CD4-positive, alpha-beta memory T cell (primary cell): Measurements from ENCODE around the gene RASGRP3. TPM values are rescaled to one million over a fixed set of nuclear protein-coding genes. Genes with fewer than 3 reads are reported as not detected.

Experiments
- CTCF ChIA-PET: fragments of 350-600 bp; sonication (Branson Sonifier 250); formaldehyde crosslinking; loops from one replicate; lab custom pipeline; 2021; ENCODE audit warnings: inconsistent platforms; ENCODE audit not compliant: partially characterized antibody; lab: Charles Lee
- POLR2A ChIA-PET: fragments of 350-600 bp; sonication (Branson Sonifier 250); formaldehyde crosslinking; loops from one replicate; lab custom pipeline; 2021; ENCODE audit not compliant: partially characterized antibody; lab: Charles Lee
- DNase-seq, 5 donors: peaks; one replicate each; pipeline versions ENCODE4 v3.0.0 to v3.0.0-alpha.2; 2020 to 2022; ENCODE audit warnings: mixed read lengths in 1 of 5
- H3K27ac ChIP-seq: one replicate; pipeline ENCODE4 v1.7.0; 2013; ENCODE audit warnings: low read depth, low read length
- H3K27me3 ChIP-seq: 2 replicates; pipeline ENCODE4 v1.7.0; 2013; ENCODE audit warnings: mild to moderate bottlenecking, low read length, moderate library complexity; ENCODE audit not compliant: insufficient read depth
- H3K36me3 ChIP-seq: 2 replicates; pipeline ENCODE4 v1.7.0; 2013; ENCODE audit warnings: mild to moderate bottlenecking, low read length, moderate library complexity; ENCODE audit not compliant: insufficient read depth
- H3K4me1 ChIP-seq: 2 replicates; pipeline ENCODE4 v1.7.0; 2013; ENCODE audit warnings: mild to moderate bottlenecking, low read length, moderate library complexity; ENCODE audit not compliant: insufficient read depth
- H3K4me3 ChIP-seq, 2 donors: one replicate each; pipeline ENCODE4 v1.7.0; 2013; ENCODE audit warnings: low read length in 2 of 2, mild to moderate bottlenecking in 1 of 2
- H3K9me3 ChIP-seq, 2 donors: one replicate each; pipeline ENCODE4 v1.7.0; 2013; ENCODE audit warnings: low read length in 2 of 2, control low read depth in 1 of 2; ENCODE audit not compliant: control insufficient read depth in 1 of 2
- H3K27ac Mint-ChIP-seq, 7 donors: one replicate each; pipeline ENCODE4 v1.8.0; 2020 to 2021; ENCODE audit warnings: mixed read lengths in 7 of 7, mild to moderate bottlenecking in 6 of 7, inconsistent platforms in 3 of 7, moderate library complexity in 3 of 7
- H3K27me3 Mint-ChIP-seq, 2 donors: one replicate each; pipeline ENCODE4 v1.8.0; 2020 to 2021; ENCODE audit warnings: mixed read lengths in 2 of 2
- H3K36me3 Mint-ChIP-seq, 2 donors: one replicate each; pipeline ENCODE4 v1.8.0; 2020 to 2021; ENCODE audit warnings: mixed read lengths in 2 of 2, inconsistent platforms in 1 of 2, mild to moderate bottlenecking in 1 of 2
- H3K4me1 Mint-ChIP-seq, 4 donors: one replicate each; pipeline ENCODE4 v1.8.0; 2020 to 2021; ENCODE audit warnings: mixed read lengths in 4 of 4, mild to moderate bottlenecking in 1 of 4
- H3K4me3 Mint-ChIP-seq, 8 donors: one replicate each; pipeline ENCODE4 v1.8.0; 2020 to 2021; ENCODE audit warnings: mixed read lengths in 8 of 8, mild to moderate bottlenecking in 7 of 8, moderate library complexity in 6 of 8, inconsistent platforms in 3 of 8
- H3K9me3 Mint-ChIP-seq, 8 donors: one replicate each; pipeline ENCODE4 v1.8.0; 2020 to 2021; ENCODE audit warnings: mixed read lengths in 8 of 8, mild to moderate bottlenecking in 5 of 8, inconsistent platforms in 3 of 8, moderate library complexity in 1 of 8
- intact Hi-C: fragments of 100-400 bp; cut with micrococcal nuclease; formaldehyde crosslinking; loops from one replicate; pipeline ENCODE4 v1.15.1; 2023
- polyA plus RNA-seq, 2 donors: library from polyadenylated mRNA; unstranded; fragments of 300-500 nt; fragmentation: Illumina TruSeq; gene quantifications; one replicate each; pipeline ENCODE4 v1.2.3, GENCODE V29; 2021
- total RNA-seq, 2 experiments: library from RNA; stranded (reverse); gene quantifications; one replicate each; pipeline ENCODE4 v1.2.3, GENCODE V29; 2021

RASGRP3 gene
- total and polyA plus RNA-seq, 4 experiments from 2014 or later, result 2.2 to 3.9 (median 3.2) TPM

DNA sequence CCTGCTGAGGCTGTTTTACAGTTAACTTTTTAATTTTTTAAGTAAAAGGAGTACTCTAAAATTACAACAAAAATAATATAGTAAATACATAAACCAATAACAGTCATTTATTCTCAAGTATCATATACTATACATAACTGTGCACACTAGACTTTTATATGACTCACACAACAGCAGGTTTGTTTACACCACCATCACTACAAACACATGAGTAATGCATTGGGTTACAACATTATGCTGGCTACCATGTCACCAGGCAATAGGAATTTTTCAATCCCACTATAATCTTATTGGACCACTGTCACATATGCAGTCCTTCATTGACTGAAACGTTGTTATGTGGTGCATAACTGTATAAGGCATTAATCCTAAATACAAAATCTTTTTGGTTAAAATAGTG, 42.5 kb downstream of the RASGRP3 start:
- no peak overlapping the region for H3K4me3 Mint-ChIP-seq
- H3K27ac Mint-ChIP-seq, result no peak overlapping the region
- H3K4me1 Mint-ChIP-seq, result no peaks in the 10 kb centered on the region
- intact Hi-C loops, result no loop called here
- ChIA-PET CTCF (no interaction called here), POLR2A (no interaction called here)
- no peaks in the 10 kb centered on the region for H3K9me3 Mint-ChIP-seq
- Histone ChIP-seq H3K4me3 (no peak overlapping the region), H3K36me3 (no peaks in the 10 kb centered on the region), H3K27ac (no peak overlapping the region), H3K9me3 (no peaks in the 10 kb centered on the region), H3K27me3 (no peaks in the 10 kb centered on the region), H3K4me1 (no peaks in the 10 kb centered on the region)
- H3K36me3 Mint-ChIP-seq, result peaks cover 6 to 25% of the 10 kb centered on the region in 2 donors
- H3K27me3 Mint-ChIP-seq, result no peaks in the 10 kb centered on the region
- DNase-seq, result no peak

DNA sequence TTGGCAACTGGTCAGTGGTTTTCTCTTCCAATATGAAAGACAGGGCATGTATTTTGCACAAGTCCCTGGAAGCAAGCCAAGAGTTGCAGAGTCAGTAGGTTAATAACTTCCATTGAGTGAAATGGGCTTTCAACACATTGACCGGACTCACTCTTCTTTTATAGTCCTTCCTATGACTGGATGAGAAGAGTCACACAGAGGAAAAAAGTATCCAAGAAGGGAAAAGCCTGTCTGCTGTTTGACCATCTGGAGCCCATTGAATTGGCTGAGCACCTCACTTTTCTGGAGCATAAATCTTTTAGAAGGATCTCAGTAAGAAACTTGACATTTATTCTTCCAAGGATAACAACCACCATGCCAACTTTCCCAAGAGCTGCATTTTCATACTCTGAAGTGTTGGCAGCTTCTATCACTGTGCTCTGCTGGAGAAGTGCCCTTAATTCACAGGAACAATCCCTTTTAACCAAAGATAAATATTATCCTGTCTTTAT, 45.4 kb downstream of the RASGRP3 start:
- Mint-ChIP-seq H3K9me3 (no peaks in the 10 kb centered on the region), H3K27me3 (no peaks in the 10 kb centered on the region), H3K36me3 (peaks cover 0 to 17% of the 10 kb centered on the region in 2 donors), H3K4me3 (no peak overlapping the region), H3K27ac (no peak overlapping the region), H3K4me1 (peaks cover 0 to 1% (median 0%) of the 10 kb centered on the region in 4 donors)
- POLR2A ChIA-PET, result no interaction called here
- intact Hi-C loops, result no loop called here
- DNase-seq, result no peak
- H3K36me3 ChIP-seq, result no peaks in the 10 kb centered on the region
- CTCF ChIA-PET, result no interaction called here
- no peaks in the 10 kb centered on the region for H3K4me1 ChIP-seq
- no peaks in the 10 kb centered on the region for H3K27me3 ChIP-seq
- no peak overlapping the region for H3K4me3 ChIP-seq
- no peaks in the 10 kb centered on the region for H3K9me3 ChIP-seq
- no peak overlapping the region for H3K27ac ChIP-seq

DNA sequence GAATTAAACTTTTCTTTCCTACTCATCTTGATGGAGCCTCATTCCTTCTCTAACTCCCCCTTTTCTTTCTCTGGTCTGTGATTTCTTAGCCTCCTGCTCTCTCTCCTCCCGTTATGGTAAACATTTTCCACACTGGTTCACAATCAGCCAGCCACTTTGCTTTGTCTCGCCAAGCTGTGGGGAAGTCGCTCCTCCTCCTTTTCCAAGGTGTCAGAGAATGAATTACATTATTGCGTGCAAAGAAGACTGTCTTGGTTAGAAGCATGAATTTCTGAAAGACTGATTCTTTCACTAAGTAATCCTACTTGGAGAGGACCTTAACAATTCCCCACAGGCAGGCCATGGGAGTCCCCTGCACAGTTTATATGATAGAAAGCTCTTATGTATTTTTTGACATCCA, 46.1 kb downstream of the RASGRP3 start:
- H3K4me3 ChIP-seq, result no peak overlapping the region
- Mint-ChIP-seq H3K4me1 (peaks cover 0 to 1% (median 0%) of the 10 kb centered on the region in 4 donors), H3K27ac (no peak overlapping the region), H3K9me3 (no peaks in the 10 kb centered on the region), H3K4me3 (no peak overlapping the region), H3K27me3 (no peaks in the 10 kb centered on the region), H3K36me3 (peaks cover 0 to 19% of the 10 kb centered on the region in 2 donors)
- ChIA-PET CTCF (no interaction called here), POLR2A (no interaction called here)
- H3K9me3 ChIP-seq, result no peaks in the 10 kb centered on the region
- H3K36me3 ChIP-seq, result no peaks in the 10 kb centered on the region
- DNase-seq, result no peak
- H3K27ac ChIP-seq, result no peak overlapping the region
- intact Hi-C loops, result no loop called here
- no peaks in the 10 kb centered on the region for H3K4me1 ChIP-seq
- no peaks in the 10 kb centered on the region for H3K27me3 ChIP-seq

DNA sequence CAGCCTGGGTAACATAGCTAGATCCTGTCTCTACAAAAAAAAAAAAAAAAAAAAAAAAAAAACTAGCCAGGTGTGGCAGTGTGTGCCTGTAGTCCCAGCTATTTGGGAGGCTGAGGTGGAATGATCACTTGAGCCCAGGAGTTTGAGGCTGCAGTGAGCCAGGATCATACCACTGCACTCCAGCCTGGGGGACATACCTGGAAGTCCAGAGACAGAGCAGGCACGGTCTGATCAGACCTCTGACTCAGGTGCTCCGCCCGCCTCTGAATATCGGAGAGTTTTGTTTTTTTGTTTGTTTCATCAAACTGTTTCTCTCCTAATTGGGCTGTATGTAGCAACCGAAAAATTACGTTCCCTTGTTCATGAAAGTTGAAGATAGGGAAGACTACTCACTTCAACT, 49.2 kb downstream of the RASGRP3 start:
- intact Hi-C loops, result no loop called here
- no peak overlapping the region for H3K4me3 ChIP-seq
- no peaks in the 10 kb centered on the region for H3K27me3 Mint-ChIP-seq
- no peaks in the 10 kb centered on the region for H3K36me3 ChIP-seq
- ChIA-PET CTCF (no interaction called here), POLR2A (no interaction called here)
- H3K27me3 ChIP-seq, result no peaks in the 10 kb centered on the region
- H3K27ac Mint-ChIP-seq, result no peak overlapping the region
- no peaks in the 10 kb centered on the region for H3K9me3 ChIP-seq
- H3K9me3 Mint-ChIP-seq, result no peaks in the 10 kb centered on the region
- H3K36me3 Mint-ChIP-seq, result peaks cover 5 to 30% of the 10 kb centered on the region in 2 donors
- no peak overlapping the region for H3K27ac ChIP-seq
- no peak for DNase-seq
- peaks cover 0 to 1% (median 0%) of the 10 kb centered on the region in 4 donors for H3K4me1 Mint-ChIP-seq
- H3K4me1 ChIP-seq, result no peaks in the 10 kb centered on the region
- no peak overlapping the region for H3K4me3 Mint-ChIP-seq

DNA sequence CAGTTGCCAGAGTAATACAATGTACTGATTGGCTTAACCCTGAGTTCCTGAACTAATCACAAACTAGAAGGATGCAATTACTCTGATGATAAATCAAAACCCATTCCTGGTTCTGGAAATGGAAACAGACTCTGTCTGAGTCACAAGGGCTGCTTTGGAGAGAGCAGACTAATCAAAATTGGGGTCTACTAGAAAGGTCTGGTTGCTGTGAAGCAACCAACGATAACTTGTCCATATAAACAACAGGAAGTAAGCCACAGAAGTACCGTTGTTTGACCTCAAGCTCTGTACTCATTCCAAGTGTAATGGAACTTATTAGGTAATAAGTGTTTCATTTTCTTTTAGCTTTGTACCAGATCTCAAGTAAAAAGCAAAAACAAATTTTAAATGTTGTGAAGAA, 49.7 kb downstream of the RASGRP3 start:
- H3K27ac Mint-ChIP-seq, result no peak overlapping the region
- H3K4me1 Mint-ChIP-seq, result peaks cover 0 to 1% (median 0%) of the 10 kb centered on the region in 4 donors
- Histone ChIP-seq H3K27ac (no peak overlapping the region), H3K4me1 (no peaks in the 10 kb centered on the region), H3K9me3 (no peaks in the 10 kb centered on the region), H3K27me3 (no peaks in the 10 kb centered on the region), H3K4me3 (no peak overlapping the region), H3K36me3 (no peaks in the 10 kb centered on the region)
- no peak for DNase-seq
- H3K36me3 Mint-ChIP-seq, result peaks cover 5 to 31% of the 10 kb centered on the region in 2 donors
- ChIA-PET POLR2A (no interaction called here), CTCF (no interaction called here)
- H3K27me3 Mint-ChIP-seq, result no peaks in the 10 kb centered on the region
- H3K4me3 Mint-ChIP-seq, result no peak overlapping the region
- intact Hi-C loops, result no loop called here
- H3K9me3 Mint-ChIP-seq, result no peaks in the 10 kb centered on the region

DNA sequence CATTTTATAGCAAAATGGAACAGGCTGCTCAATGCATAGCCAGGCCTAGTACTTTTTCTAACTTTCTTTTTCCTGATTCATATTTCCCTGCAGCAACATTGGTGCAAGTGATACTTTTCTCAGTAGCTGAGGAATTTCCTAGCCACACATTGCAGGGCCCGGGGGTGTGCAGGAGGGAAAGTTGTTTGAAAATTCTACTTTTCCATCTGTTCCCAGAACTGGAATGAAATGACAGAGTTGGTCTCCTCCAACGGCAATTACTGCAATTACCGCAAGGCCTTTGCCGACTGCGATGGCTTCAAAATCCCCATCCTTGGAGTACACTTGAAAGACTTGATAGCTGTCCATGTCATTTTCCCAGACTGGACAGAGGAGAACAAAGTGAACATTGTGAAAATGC, 50.5 kb downstream of the RASGRP3 start:
- Histone ChIP-seq H3K4me1 (no peaks in the 10 kb centered on the region), H3K27ac (no peak overlapping the region), H3K27me3 (no peaks in the 10 kb centered on the region), H3K9me3 (no peaks in the 10 kb centered on the region), H3K36me3 (no peaks in the 10 kb centered on the region), H3K4me3 (no peak overlapping the region)
- Mint-ChIP-seq H3K4me3 (no peak overlapping the region), H3K27ac (no peak overlapping the region), H3K27me3 (no peaks in the 10 kb centered on the region), H3K9me3 (no peaks in the 10 kb centered on the region), H3K36me3 (peaks cover 5 to 35% of the 10 kb centered on the region in 2 donors), H3K4me1 (peaks cover 0 to 1% (median 0%) of the 10 kb centered on the region in 4 donors)
- ChIA-PET POLR2A (no interaction called here), CTCF (no interaction called here)
- intact Hi-C loops, result no loop called here
- DNase-seq, result no peak

DNA sequence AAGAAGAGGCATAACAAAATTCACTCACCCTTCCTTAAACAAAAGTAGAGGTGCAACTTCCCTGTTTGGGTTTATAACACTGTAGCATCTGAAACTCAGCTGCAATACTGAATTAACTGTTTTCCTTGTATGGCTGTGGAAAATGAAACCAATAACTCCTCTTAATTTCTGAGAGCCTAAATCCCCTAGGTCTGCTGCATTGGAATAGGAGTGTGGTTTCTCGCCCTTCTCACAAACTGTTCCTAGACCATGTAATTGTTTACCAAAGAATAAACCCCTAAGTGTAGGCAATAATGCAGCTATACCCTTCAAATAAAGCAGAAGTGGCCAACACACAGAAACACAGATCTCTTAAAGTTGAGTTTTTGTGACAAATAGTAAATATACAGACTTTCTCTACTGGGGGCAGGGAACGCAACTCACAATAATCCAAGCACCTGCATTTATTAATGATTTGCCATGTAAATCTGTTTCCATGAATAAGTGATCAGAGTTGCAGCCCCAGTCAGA, 52.0 kb downstream of the RASGRP3 start:
- Histone ChIP-seq H3K9me3 (no peaks in the 10 kb centered on the region), H3K27ac (no peak overlapping the region), H3K4me1 (no peaks in the 10 kb centered on the region), H3K4me3 (no peak overlapping the region), H3K27me3 (no peaks in the 10 kb centered on the region), H3K36me3 (no peaks in the 10 kb centered on the region)
- intact Hi-C loops, result no loop called here
- Mint-ChIP-seq H3K4me3 (no peak overlapping the region), H3K27ac (no peak overlapping the region), H3K4me1 (peaks cover 0 to 1% (median 0%) of the 10 kb centered on the region in 4 donors), H3K9me3 (no peaks in the 10 kb centered on the region), H3K27me3 (no peaks in the 10 kb centered on the region), H3K36me3 (peaks cover 5 to 32% of the 10 kb centered on the region in 2 donors)
- ChIA-PET CTCF (interaction anchor here (1.5 kb wide), 1 partner anchor 35 kb away, joined by 4 read pairs; no protein-coding TSS in a partner anchor), POLR2A (no interaction called here)
- no peak for DNase-seq
